K562 (cell line): ENCODE results near the gene CSTPP1. TPM values are rescaled to one million over a fixed set of nuclear protein-coding genes. Genes with fewer than 3 reads are reported as not detected.
A peak's percentile ranks its signal among the peaks of the same experiment; 100 is the strongest.

Source experiments
- ASH1L ChIP-seq: fragments of 450-650 bp; IDR thresholded peaks from 2 replicates; pipeline ENCODE4 v1.6.1; 2018; ENCODE audit warnings: borderline replicate concordance, mild to moderate bottlenecking, low read depth; ENCODE audit not compliant: partially characterized antibody
- BRF1 ChIP-seq: IDR thresholded peaks from 3 replicates; pipeline ENCODE4 v1.6.1; 2011; ENCODE audit warnings: borderline replicate concordance, mild to moderate bottlenecking; ENCODE audit not compliant: insufficient read length; ENCODE audit errors: extremely low read depth
- C11orf30 ChIP-seq: fragments of 450-650 bp; IDR thresholded peaks from 2 replicates; pipeline ENCODE4 v1.6.1; 2016; ENCODE audit warnings: low read depth, mild to moderate bottlenecking
- CUX1 ChIP-seq: fragments of 200-800 bp; sonication (Bioruptor generic); IDR thresholded peaks from 2 replicates; pipeline ENCODE4 v1.6.1; 2016; ENCODE audit warnings: missing genetic modification characterization, missing compliant biosample characterization
- DLX4 ChIP-seq: fragments of 250-450 bp; sonication (Bioruptor Pico); IDR thresholded peaks from 2 replicates; pipeline ENCODE4 v1.6.1; 2021; ENCODE audit warnings: mild to moderate bottlenecking
- EHMT2 ChIP-seq: fragments of 450-650 bp; IDR thresholded peaks from 2 replicates; pipeline ENCODE4 v1.6.1; 2018; ENCODE audit warnings: antibody characterized with exemption
- ETS1 ChIP-seq: conservative IDR thresholded peaks from 2 replicates; pipeline ENCODE4 v1.6.1; 2011; ENCODE audit warnings: low read depth, mild to moderate bottlenecking, low read length; ENCODE audit not compliant: control insufficient read depth
- ETV6 ChIP-seq, 3 experiments: fragments of 150-350 bp in 1 of 3; sonication (generic) in 1 of 3; formaldehyde crosslinking in 1 of 3; IDR thresholded peaks; 2 replicates each; pipeline versions ENCODE4 v1.6.1 to v1.8.0; 2014 to 2022; ENCODE audit warnings: borderline replicate concordance in 2 of 3, low read depth in 2 of 3, antibody characterized with exemption in 1 of 3, low read length in 1 of 3, mild to moderate bottlenecking in 1 of 3, missing genetic modification reagents in 1 of 3
- GTF2A2 ChIP-seq: IDR thresholded peaks from 2 replicates; pipeline ENCODE4 v1.6.1; 2016; ENCODE audit warnings: mild to moderate bottlenecking, missing genetic modification characterization, missing compliant biosample characterization
- KLF1 ChIP-seq: fragments of 450-650 bp; IDR thresholded peaks from 2 replicates; pipeline ENCODE4 v1.6.1; 2016; ENCODE audit warnings: missing genetic modification characterization, missing compliant biosample characterization
- KLF13 ChIP-seq: fragments of 450-650 bp; IDR thresholded peaks from 2 replicates; pipeline ENCODE4 v1.6.1; 2016; ENCODE audit warnings: missing genetic modification characterization, low read depth, mild to moderate bottlenecking, missing compliant biosample characterization, moderate library complexity, borderline replicate concordance
- NFYB ChIP-seq: IDR thresholded peaks from 2 replicates; pipeline ENCODE4 v1.6.1; 2011; ENCODE audit warnings: mild to moderate bottlenecking, moderate library complexity; ENCODE audit not compliant: insufficient read length; ENCODE audit errors: extremely low read depth
- PCBP2 ChIP-seq: fragments of 200-400 bp; formaldehyde crosslinking; IDR thresholded peaks from 2 replicates; pipeline ENCODE4 v1.6.1; 2018; ENCODE audit warnings: low read length, low read depth, mild to moderate bottlenecking, moderate library complexity; ENCODE audit not compliant: poor library complexity, severe bottlenecking
- RFX1 ChIP-seq: fragments of 450-650 bp; IDR thresholded peaks from 2 replicates; pipeline ENCODE4 v1.6.1; 2016; ENCODE audit warnings: mild to moderate bottlenecking, moderate library complexity
- SMARCE1 ChIP-seq: fragments of 450-650 bp; IDR thresholded peaks from 2 replicates; pipeline ENCODE4 v1.7.1; 2016; ENCODE audit warnings: mild to moderate bottlenecking
- UBTF ChIP-seq, 2 experiments: IDR thresholded peaks; 2 replicates each; pipeline ENCODE4 v1.6.1; 2012; ENCODE audit warnings: improper control_type of control experiment in 2 of 2, low read depth in 2 of 2, low read length in 2 of 2, borderline replicate concordance in 1 of 2
- ZNF354B ChIP-seq: fragments of 250-450 bp; sonication (Bioruptor Pico); IDR thresholded peaks from 2 replicates; pipeline ENCODE4 v1.4.0; 2020
- polyA plus RNA-seq, 8 experiments: library from polyadenylated mRNA; depleted of rRNA in 4 of 8; stranded (reverse) in 5 of 8; unstranded in 3 of 8; fragments of >200 nt; fragmentation: Nextera tagmentation in 2 of 8; fragmentation: Illumina TruSeq in 1 of 8; extraction: Ambion mirVana in 2 of 8; extraction: Trizol in 1 of 8; gene quantifications; 2 replicates each; pipeline versions ENCODE4 v1.2.1 to v1.2.3, GENCODE V29; 2011 to 2014; ENCODE audit warnings: inconsistent platforms in 1 of 8, missing spikeins in 1 of 8
- total RNA-seq, 7 experiments: library from RNA; depleted of rRNA in 6 of 7; stranded (reverse); fragments of >200 nt in 6 of 7; fragmentation: Illumina TruSeq in 2 of 7; extraction: Trizol in 2 of 7; gene quantifications; 2 replicates each; pipeline versions ENCODE4 v1.2.1 to v1.2.3, GENCODE V29; 2011 to 2021; ENCODE audit warnings: low replicate concordance in 1 of 7

Gene CSTPP1
- total and polyA plus RNA-seq, 9 of the 15 experiments (the other 6 are each of a cell fraction or from before 2014, with no cell fraction given), result 6.5 to 17.8 (median 9.2) TPM

- TF ChIP-seq ETS1 (no peak), ZNF354B (CRISPR knock-in tag) (0 out of 2 replicates have a peak, but pooled peaks have one; percentile 21), KLF1 (tag) (no peak), CUX1 (CRISPR knock-in tag) (peak; percentile 84; the same call in 1 of the 2 replicates), RFX1 (no peak), UBTF (IDR thresholded peaks at IDR 0.05; ENCODE audit: borderline replicate concordance in 1 of 2, low read depth in 2 of 2, low read length in 2 of 2) (no peak), KLF13 (tag) (no peak), PCBP2 (no peak), SMARCE1 (peak; percentile 99), BRF1 (no peak), ETV6 (IDR thresholded peaks at IDR 0.05; ENCODE audit: borderline replicate concordance in 1 of 2, low read depth in 2 of 2, low read length in 1 of 2) (no peak), ETV6 (CRISPR knock-in tag; IDR thresholded peaks at IDR 0.05; ENCODE audit: borderline replicate concordance) (no peak), C11orf30 (no peak), NFYB (no peak), GTF2A2 (no peak), EHMT2 (no peak), DLX4 (CRISPR knock-in tag) (no peak), ASH1L (no peak)
Observed at GRCh38 chr11:47056261-47056915, 119.8 kb downstream of the CSTPP1 start (continued).
